Adrenal gland (tissue), 12 donors: Measurements from ENCODE around the gene CLTRN. TPM values are rescaled to one million over a fixed set of nuclear protein-coding genes. Genes with fewer than 3 reads are reported as not detected.

Experiments
- DNase-seq, 7 donors: peaks; one replicate each; pipeline ENCODE4 v3.0.0-alpha.2; 2019 to 2020
- H3K27ac ChIP-seq, 5 donors: fragments of 200-600 bp; sonication (generic) in 4 of 5; 1 replicate in 3 of 5; 2 replicates in 2 of 5; pipeline versions ENCODE4 v1.5.1 to v1.8.0; 2016 to 2020; ENCODE audit warnings: mild to moderate bottlenecking in 1 of 5
- H3K27me3 ChIP-seq: fragments of 200-600 bp; 2 replicates; pipeline ENCODE4 v1.8.0; 2021
- H3K36me3 ChIP-seq, 2 donors: fragments of 200-600 bp; replicated peaks in 1 of 2; 1 replicate in 1 of 2; 2 replicates in 1 of 2; pipeline versions ENCODE4 v1.5.1 to v1.8.0; 2018 to 2022
- H3K4me1 ChIP-seq, 2 donors: fragments of 200-600 bp; replicated peaks in 1 of 2; 1 replicate in 1 of 2; 2 replicates in 1 of 2; pipeline versions ENCODE4 v1.5.1 to v1.8.0; 2018 to 2021
- H3K4me3 ChIP-seq, 4 donors: fragments of 200-600 bp; sonication (generic) in 3 of 4; one replicate each; pipeline ENCODE4 v1.5.1; 2016 to 2018
- H3K9me3 ChIP-seq, 3 donors: fragments of 200-600 bp; sonication (generic) in 1 of 3; replicated peaks in 1 of 3; 1 replicate in 2 of 3; 2 replicates in 1 of 3; pipeline versions ENCODE4 v1.5.1 to v1.8.0; 2016 to 2021
- CTCF ChIP-seq, 6 experiments: fragments of 450-650 bp in 4 of 6; fragments of 200-600 bp in 2 of 6; sonication (generic) in 1 of 6; IDR thresholded peaks; 1 replicate in 5 of 6; 2 replicates in 1 of 6; pipeline versions ENCODE4 v1.5.1 to v1.8.0; 2016 to 2021; ENCODE audit warnings: antibody characterized with exemption in 6 of 6, mild to moderate bottlenecking in 2 of 6, moderate library complexity in 1 of 6
- POLR2A ChIP-seq, 2 donors: fragments of 450-650 bp; IDR thresholded peaks; one replicate each; pipeline ENCODE4 v1.6.1; 2017; ENCODE audit warnings: antibody characterized with exemption in 2 of 2, mild to moderate bottlenecking in 2 of 2, moderate library complexity in 1 of 2
- WGBS, 4 donors: extraction: QIAGEN DNeasy Blood & Tissue Kit in 2 of 4; methylation state at CpG; one replicate each; pipeline versions ENCODE4 v1.1.5 to v1.1.7; 2013 to 2017; 5-methylcytosine and 5-hydroxymethylcytosine counted together
- intact Hi-C, 2 donors: fragments of 100-400 bp; cut with DNase I; formaldehyde crosslinking; loops; one replicate each; pipeline versions ENCODE4 v1.14.1 to v1.15.0; 2022 to 2023
- polyA plus RNA-seq, 3 donors: library from polyadenylated mRNA; stranded (reverse); fragments of 200-250 nt in 2 of 3; fragments of 350-450 nt in 1 of 3; fragmentation: Illumina TruSeq in 1 of 3; extraction: RNeasy Lipid Tissue Mini Kit (QIAGEN cat#74804) in 1 of 3; gene quantifications; one replicate each; pipeline ENCODE4 v1.2.3, GENCODE V29; 2013 to 2014
- total RNA-seq, 9 donors: library from RNA; depleted of rRNA in 4 of 9; stranded (reverse); fragments of >200 nt in 4 of 9; fragments of 120-200 nt in 1 of 9; fragmentation: NEBNext Ultra II Directional in 1 of 9; extraction: Animal tissue kit (Norgen Biotek cat#: 25700) in 1 of 9; gene quantifications; one replicate each; pipeline versions ENCODE4 v1.1.0 to v1.2.4, GENCODE V29; 2013 to 2023
- donor health status: healthy with polysubstance abuse.
- donor health status: Bipolar disorder and iron deficiency.
- donor health status: DM: yes; HTN: yes; CAD: no.
- donor health status: DM: no; HTN: no; CAD: no.
- donor health status: DM: no; HTN: no; CAD: no.
- donor health status: DM: yes; HTN: yes; CAD: no.

The CLTRN gene
- total and polyA plus RNA-seq, 12 donors = 0.14 to 1.8 (median 0.69) TPM; not detected in 1

GRCh38 chrX:15600049-15600448, 64.6 kb downstream of the CLTRN start:
- H3K9me3 ChIP-seq = no peaks in the 10 kb centered on the region
- H3K4me3 ChIP-seq = no peak overlapping the region
- H3K27ac ChIP-seq = no peak overlapping the region
- no peak for DNase-seq
- no peaks in the 10 kb centered on the region for H3K36me3 ChIP-seq
- no peaks in the 10 kb centered on the region for H3K4me1 ChIP-seq
- TF ChIP-seq POLR2A (IDR thresholded peaks at IDR 0.05) = no peak
- no peak for TF ChIP-seq CTCF (IDR thresholded peaks at IDR 0.05)
- peaks cover 3% of the 10 kb centered on the region for H3K27me3 ChIP-seq
- intact Hi-C loops = no loop called here

GRCh38 chrX:15599461-15599860, 65.1 kb downstream of the CLTRN start:
- Histone ChIP-seq H3K9me3 (no peaks in the 10 kb centered on the region), H3K4me1 (no peaks in the 10 kb centered on the region), H3K27ac (no peak overlapping the region), H3K36me3 (no peaks in the 10 kb centered on the region), H3K27me3 (peaks cover 1% of the 10 kb centered on the region), H3K4me3 (no peak overlapping the region)
- DNase-seq = no peak
- TF ChIP-seq POLR2A (IDR thresholded peaks at IDR 0.05) = no peak
- TF ChIP-seq CTCF (IDR thresholded peaks at IDR 0.05) = no peak
- 49 to 66% (median 63%) methylated on average over 4 of the region's 4 CpGs for WGBS, 4 donors
- intact Hi-C loops = no loop called here

DNA sequence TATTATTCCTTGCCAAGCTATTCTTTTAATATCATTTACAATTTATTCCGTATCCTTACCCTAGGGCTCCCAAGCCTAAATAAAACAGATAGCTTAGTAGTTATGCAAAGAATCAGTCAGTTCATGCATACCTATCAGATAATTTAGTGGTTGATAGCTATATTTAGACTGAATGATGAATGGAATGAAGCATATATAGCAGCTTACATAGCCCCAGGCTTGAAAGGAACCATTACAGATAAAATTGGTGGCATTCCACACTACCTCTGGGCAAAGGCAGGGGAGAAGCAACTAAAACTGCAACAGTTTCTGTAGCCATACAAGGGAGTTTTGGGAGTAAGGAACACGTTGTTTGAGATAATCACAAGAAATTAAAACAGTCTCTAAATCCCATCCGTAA, 66.6 kb downstream of the CLTRN start:
- intact Hi-C loops = no loop called here
- H3K4me1 ChIP-seq = no peaks in the 10 kb centered on the region
- no peaks in the 10 kb centered on the region for H3K36me3 ChIP-seq
- H3K4me3 ChIP-seq = no peak overlapping the region
- H3K9me3 ChIP-seq = no peaks in the 10 kb centered on the region
- H3K27ac ChIP-seq = no peak overlapping the region
- TF ChIP-seq POLR2A (IDR thresholded peaks at IDR 0.05) = no peak
- TF ChIP-seq CTCF (IDR thresholded peaks at IDR 0.05) = no peak
- DNase-seq = no peak
- 64 to 84% (median 79%) methylated on average over 3 of the region's 3 CpGs for WGBS, 4 donors
- no peaks in the 10 kb centered on the region for H3K27me3 ChIP-seq

DNA sequence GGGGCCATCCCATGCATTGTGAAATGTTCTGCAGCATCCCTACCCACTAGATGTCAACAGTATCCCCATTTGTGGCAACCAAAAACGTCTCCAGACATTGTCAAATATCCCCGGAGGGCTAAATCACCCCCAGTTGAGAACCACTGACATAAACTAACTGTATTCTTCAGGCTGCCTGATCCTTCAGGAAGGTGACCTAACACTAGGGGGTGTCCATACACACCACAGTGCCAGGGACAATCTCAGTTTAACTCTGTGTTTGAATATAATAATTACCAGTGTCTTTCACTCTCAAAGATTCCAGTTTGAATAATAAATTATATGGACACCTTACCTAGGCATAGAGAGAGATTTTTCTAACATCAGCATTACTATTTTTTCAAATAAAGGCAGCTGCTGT, 70.2 kb downstream of the CLTRN start:
- no peak for DNase-seq
- no peak overlapping the region for H3K27ac ChIP-seq
- no peaks in the 10 kb centered on the region for H3K4me1 ChIP-seq
- no peak overlapping the region for H3K4me3 ChIP-seq
- intact Hi-C loops = no loop called here
- H3K9me3 ChIP-seq = no peaks in the 10 kb centered on the region
- H3K36me3 ChIP-seq = no peaks in the 10 kb centered on the region
- TF ChIP-seq POLR2A (IDR thresholded peaks at IDR 0.05) = no peak
- 53 to 61% (median 59%) methylated on average over 2 of the region's 2 CpGs for WGBS, 4 donors
- peaks cover 10% of the 10 kb centered on the region for H3K27me3 ChIP-seq
